Calu3 (cell line): Measurements from ENCODE around the gene TLL2. TPM values are rescaled to one million over a fixed set of nuclear protein-coding genes. Genes with fewer than 3 reads are reported as not detected.

Experiments
- BruUV-seq: library from RNA; stranded (reverse); fragments of 400-500 nt; replicated peaks from 2 replicates; lab custom pipeline; 2021; lab: Mats Ljungman, UMichigan
- CTCF ChIA-PET: fragments of 300-600 bp; sonication (Branson Sonifier 250); formaldehyde crosslinking; loops from one replicate; lab custom pipeline; 2022; ENCODE audit warnings: antibody characterized with exemption; lab: Charles Lee
- DNase-seq: peaks from one replicate; pipeline ENCODE4 v3.0.0; 2022
- H3K27ac Mint-ChIP-seq: one replicate; pipeline ENCODE4 v1.8.0; 2022; ENCODE audit warnings: mixed read lengths; ENCODE audit not compliant: unreplicated experiment
- H3K27me3 Mint-ChIP-seq: one replicate; pipeline ENCODE4 v1.8.0; 2022; ENCODE audit warnings: mixed read lengths; ENCODE audit not compliant: unreplicated experiment
- H3K36me3 Mint-ChIP-seq: one replicate; pipeline ENCODE4 v1.8.0; 2022; ENCODE audit warnings: mild to moderate bottlenecking, moderate library complexity, mixed read lengths; ENCODE audit not compliant: insufficient read depth, unreplicated experiment
- H3K4me1 Mint-ChIP-seq: one replicate; pipeline ENCODE4 v1.8.0; 2022; ENCODE audit warnings: mild to moderate bottlenecking, low read depth, mixed read lengths; ENCODE audit not compliant: unreplicated experiment
- H3K4me3 Mint-ChIP-seq: one replicate; pipeline ENCODE4 v1.8.0; 2022; ENCODE audit warnings: mild to moderate bottlenecking, low read depth, moderate library complexity, mixed read lengths; ENCODE audit not compliant: unreplicated experiment
- H3K9me3 Mint-ChIP-seq: one replicate; pipeline ENCODE4 v1.8.0; 2022; ENCODE audit warnings: low read depth, mixed read lengths; ENCODE audit not compliant: unreplicated experiment
- CTCF ChIP-seq: fragments of 200-600 bp; IDR thresholded peaks from one replicate; pipeline ENCODE4 v1.8.0; 2022; ENCODE audit warnings: antibody characterized with exemption; ENCODE audit not compliant: unreplicated experiment
- intact Hi-C: fragments of 100-400 bp; cut with micrococcal nuclease; formaldehyde crosslinking; loops from one replicate; pipeline ENCODE4 v1.10.0; 2022; ENCODE audit not compliant: unreplicated experiment
- total RNA-seq: library from RNA; stranded (reverse); gene quantifications from 2 replicates; pipeline ENCODE4 v1.2.3, GENCODE V29; 2022

The TLL2 gene
- total RNA-seq, 1 experiment from 2014 or later, result 0.66 TPM

- no peak overlapping the region for H3K27ac Mint-ChIP-seq
- CTCF ChIA-PET, result no interaction called here
- no TSS peak for BruUV-seq
Measured at GRCh38 chr10:96431211-96431970, 82.3 kb downstream of the TLL2 start.

GRCh38 chr10:96427291-96427690 is 86.4 kb downstream of the TLL2 start:
- intact Hi-C loops, result no loop called here
- no peak overlapping the region for H3K27ac Mint-ChIP-seq
- peaks cover 61% of the 10 kb centered on the region for H3K27me3 Mint-ChIP-seq
- BruUV-seq, result no TSS peak
- DNase-seq, result no peak
- CTCF ChIA-PET, result no interaction called here
- TF ChIP-seq CTCF, result no peak
- no peaks in the 10 kb centered on the region for H3K36me3 Mint-ChIP-seq
- H3K9me3 Mint-ChIP-seq, result no peaks in the 10 kb centered on the region
- no peaks in the 10 kb centered on the region for H3K4me1 Mint-ChIP-seq
- H3K4me3 Mint-ChIP-seq, result no peak overlapping the region

More at GRCh38 chr10:96431211-96431970, 82.3 kb downstream of the TLL2 start:
- Mint-ChIP-seq H3K4me1 (no peaks in the 10 kb centered on the region), H3K4me3 (no peak overlapping the region), H3K36me3 (no peaks in the 10 kb centered on the region), H3K9me3 (no peaks in the 10 kb centered on the region), H3K27me3 (peaks cover 42% of the 10 kb centered on the region)
- TF ChIP-seq CTCF, result no peak
- intact Hi-C loops, result no loop called here
- DNase-seq, result no peak

- Mint-ChIP-seq H3K27ac (no peak overlapping the region), H3K27me3 (peaks cover 50% of the 10 kb centered on the region), H3K4me3 (no peak overlapping the region), H3K9me3 (no peaks in the 10 kb centered on the region), H3K36me3 (no peaks in the 10 kb centered on the region), H3K4me1 (no peaks in the 10 kb centered on the region)
- no TSS peak for BruUV-seq
- TF ChIP-seq CTCF, result no peak
- CTCF ChIA-PET, result no interaction called here
- no peak for DNase-seq
- intact Hi-C loops, result no loop called here
Measured at GRCh38 chr10:96422525-96422924, 91.2 kb downstream of the TLL2 start.

- no peak overlapping the region for H3K27ac Mint-ChIP-seq
- H3K27me3 Mint-ChIP-seq, result peaks cover 44% of the 10 kb centered on the region
- no peaks in the 10 kb centered on the region for H3K4me1 Mint-ChIP-seq
- DNase-seq, result no peak
- H3K9me3 Mint-ChIP-seq, result no peaks in the 10 kb centered on the region
- TF ChIP-seq CTCF, result no peak
- intact Hi-C loops, result no loop called here
- no peak overlapping the region for H3K4me3 Mint-ChIP-seq
- H3K36me3 Mint-ChIP-seq, result no peaks in the 10 kb centered on the region
- no TSS peak for BruUV-seq
- CTCF ChIA-PET, result no interaction called here
Measured at GRCh38 chr10:96421995-96422394, 91.7 kb downstream of the TLL2 start.
